ENCODE results near the gene AASS. TPM values are rescaled to one million over a fixed set of nuclear protein-coding genes. Genes with fewer than 3 reads are reported as not detected.

AASS gene
- total RNA-seq, 1 donor = 63.0 TPM

DNA sequence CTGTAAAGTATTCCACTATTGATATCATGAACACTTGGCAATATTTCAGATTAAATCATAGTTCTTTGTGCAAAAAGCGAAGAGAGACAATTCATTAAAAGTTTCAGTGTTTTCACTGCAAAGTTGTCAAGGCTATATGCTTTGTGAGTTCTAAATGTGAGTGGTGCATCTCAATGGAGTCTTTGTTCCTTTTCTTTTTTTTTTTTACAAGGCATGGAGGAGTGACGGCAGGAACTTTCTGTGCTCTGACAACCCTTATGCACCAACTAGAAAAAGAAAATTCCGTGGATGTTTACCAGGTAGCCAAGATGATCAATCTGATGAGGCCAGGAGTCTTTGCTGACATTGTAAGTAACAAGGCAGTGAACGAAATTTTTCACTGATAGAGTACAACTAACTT lies 84.5 kb downstream of the AASS start:
- TF ChIP-seq, protein P1, sequence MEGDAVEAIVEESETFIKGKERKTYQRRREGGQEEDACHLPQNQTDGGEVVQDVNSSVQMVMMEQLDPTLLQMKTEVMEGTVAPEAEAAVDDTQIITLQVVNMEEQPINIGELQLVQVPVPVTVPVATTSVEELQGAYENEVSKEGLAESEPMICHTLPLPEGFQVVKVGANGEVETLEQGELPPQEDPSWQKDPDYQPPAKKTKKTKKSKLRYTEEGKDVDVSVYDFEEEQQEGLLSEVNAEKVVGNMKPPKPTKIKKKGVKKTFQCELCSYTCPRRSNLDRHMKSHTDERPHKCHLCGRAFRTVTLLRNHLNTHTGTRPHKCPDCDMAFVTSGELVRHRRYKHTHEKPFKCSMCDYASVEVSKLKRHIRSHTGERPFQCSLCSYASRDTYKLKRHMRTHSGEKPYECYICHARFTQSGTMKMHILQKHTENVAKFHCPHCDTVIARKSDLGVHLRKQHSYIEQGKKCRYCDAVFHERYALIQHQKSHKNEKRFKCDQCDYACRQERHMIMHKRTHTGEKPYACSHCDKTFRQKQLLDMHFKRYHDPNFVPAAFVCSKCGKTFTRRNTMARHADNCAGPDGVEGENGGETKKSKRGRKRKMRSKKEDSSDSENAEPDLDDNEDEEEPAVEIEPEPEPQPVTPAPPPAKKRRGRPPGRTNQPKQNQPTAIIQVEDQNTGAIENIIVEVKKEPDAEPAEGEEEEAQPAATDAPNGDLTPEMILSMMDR (IDR thresholded peaks at IDR 0.05; ENCODE audit: insufficient read depth, low read depth, low read length) = no peak
- H3K4me3 ChIP-seq (ENCODE audit: low read depth, low read length) = no peak overlapping the region
- DNase-seq (ENCODE audit: low read depth) = no peak

DNA sequence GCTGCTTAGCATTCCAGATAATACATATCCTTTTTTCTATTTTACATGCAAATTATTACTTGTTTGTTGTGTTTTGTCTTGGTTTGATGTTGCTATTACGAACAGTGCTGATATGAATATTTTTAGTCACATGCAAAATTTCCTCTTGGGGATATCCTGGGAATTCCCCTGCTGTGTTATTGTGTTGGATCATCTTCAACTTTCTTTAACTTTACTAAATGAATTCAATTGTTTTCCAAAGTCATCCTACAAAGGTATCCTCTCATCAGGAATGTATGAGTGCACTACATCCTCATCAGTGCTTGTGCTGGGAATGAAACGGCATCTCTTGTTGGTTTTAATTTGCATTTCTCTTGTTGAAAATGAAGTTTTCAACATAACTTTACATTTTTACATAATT lies 87.1 kb downstream of the AASS start:
- TF ChIP-seq, protein P1 (IDR thresholded peaks at IDR 0.05; ENCODE audit: insufficient read depth, low read depth, low read length) = no peak
- no peak for DNase-seq (ENCODE audit: low read depth)
- no peak overlapping the region for H3K4me3 ChIP-seq (ENCODE audit: low read depth, low read length)

DNA sequence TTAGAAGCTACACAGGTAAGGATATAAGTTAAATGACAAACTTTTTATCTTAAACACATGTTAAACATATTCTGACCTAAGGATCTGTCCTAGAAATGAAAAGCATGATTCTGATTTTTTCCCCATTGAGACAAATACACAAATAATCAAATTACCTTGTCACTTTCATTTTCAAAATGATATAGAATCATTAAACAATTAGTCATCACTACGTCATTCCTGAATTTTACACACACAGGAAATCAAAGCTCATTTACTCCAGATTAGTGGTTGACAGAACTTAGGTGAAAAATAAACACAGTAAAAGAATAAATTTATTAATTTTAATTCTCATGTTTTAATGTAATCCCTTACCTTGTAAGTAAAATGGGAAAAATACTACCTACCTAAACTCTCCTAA lies 89.0 kb downstream of the AASS start:
- TF ChIP-seq, protein P1 (IDR thresholded peaks at IDR 0.05; ENCODE audit: insufficient read depth, low read depth, low read length) = no peak
- H3K4me3 ChIP-seq (ENCODE audit: low read depth, low read length) = no peak overlapping the region
- no peak for DNase-seq (ENCODE audit: low read depth)

DNA sequence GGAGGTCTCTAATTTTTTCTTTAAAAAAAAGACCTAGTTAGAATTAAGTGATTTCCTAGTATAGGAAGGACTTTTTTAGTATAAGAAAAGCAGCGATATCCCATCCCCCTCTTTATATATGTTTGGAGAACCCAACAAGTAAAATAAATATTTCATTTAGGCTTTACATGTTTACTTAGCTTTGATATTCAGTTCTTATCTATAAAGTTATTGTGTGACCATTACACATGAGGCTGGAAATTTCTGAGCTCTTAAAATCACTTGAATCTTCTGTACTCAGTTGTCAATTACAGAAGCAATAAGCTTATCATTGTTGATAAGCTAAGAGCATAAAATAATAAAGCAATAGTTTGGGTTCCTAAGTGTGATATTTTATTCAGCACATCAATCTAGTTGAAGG lies 89.7 kb downstream of the AASS start:
- H3K4me3 ChIP-seq (ENCODE audit: low read depth, low read length) = no peak overlapping the region
- TF ChIP-seq, protein P1 (IDR thresholded peaks at IDR 0.05; ENCODE audit: insufficient read depth, low read depth, low read length) = no peak
- DNase-seq (ENCODE audit: low read depth) = no peak

DNA sequence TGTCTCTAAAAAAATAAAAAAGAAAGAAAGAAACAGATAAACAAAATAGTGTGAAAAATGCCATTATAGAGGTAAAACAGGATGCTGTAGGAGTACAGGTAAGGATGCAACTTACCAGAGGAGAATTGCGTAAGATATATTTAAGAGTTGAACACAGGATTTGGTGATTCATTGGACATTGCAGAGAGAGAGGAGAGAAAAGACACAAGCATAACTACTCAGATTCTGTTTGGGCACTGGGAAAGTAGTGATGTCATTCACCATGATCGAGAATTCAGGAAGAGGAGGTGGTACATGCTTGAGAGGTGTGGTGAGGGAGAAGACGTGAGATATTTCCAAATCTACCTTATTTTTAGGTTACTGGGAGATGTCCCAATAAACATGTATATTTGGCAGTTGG lies 97.6 kb downstream of the AASS start:
- TF ChIP-seq, protein P1 (IDR thresholded peaks at IDR 0.05; ENCODE audit: insufficient read depth, low read depth, low read length) = no peak
- H3K4me3 ChIP-seq (ENCODE audit: low read depth, low read length) = no peak overlapping the region
- DNase-seq (ENCODE audit: low read depth) = no peak

DNA sequence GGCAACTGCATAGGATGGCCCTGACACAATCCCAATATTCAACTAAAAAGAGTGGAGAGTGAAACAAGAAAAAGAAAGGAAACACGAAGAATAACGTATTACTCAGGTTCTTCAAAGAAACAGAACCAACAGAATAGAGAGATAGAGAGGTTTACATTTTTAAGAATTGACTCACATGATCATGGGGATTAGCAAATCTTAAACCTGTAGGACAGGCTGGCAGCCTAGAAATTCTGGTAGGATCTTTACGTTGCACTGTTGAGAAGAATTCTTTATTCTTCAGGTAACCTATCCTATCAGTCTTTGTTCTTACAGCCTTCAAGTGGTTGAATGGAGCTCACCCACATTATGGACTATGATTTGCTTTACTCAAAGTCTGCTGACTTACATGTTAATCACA lies 103.9 kb downstream of the AASS start:
- H3K4me3 ChIP-seq (ENCODE audit: low read depth, low read length) = no peak overlapping the region
- DNase-seq (ENCODE audit: low read depth) = no peak
- TF ChIP-seq, protein P1 (IDR thresholded peaks at IDR 0.05; ENCODE audit: insufficient read depth, low read depth, low read length) = no peak

DNA sequence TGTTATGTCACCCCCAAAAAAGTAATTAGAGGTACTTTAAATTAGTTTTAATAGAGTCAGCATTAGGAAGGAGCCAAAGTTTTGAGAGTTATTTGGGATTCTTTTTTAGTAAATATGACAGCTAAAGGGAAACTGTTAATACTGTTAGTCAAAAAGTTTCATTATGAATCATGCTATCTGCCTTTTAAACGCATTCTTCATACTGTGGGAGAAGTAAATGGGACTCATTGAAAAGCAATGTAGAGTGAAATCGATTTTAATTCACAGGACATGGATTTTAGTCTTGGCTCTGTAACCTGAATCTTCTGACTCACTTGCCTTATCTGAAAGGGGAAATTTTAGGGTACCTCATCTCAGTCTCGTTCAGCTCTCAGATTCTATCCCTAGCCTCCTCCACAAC lies 105.1 kb downstream of the AASS start:
- TF ChIP-seq, protein P1 (IDR thresholded peaks at IDR 0.05; ENCODE audit: insufficient read depth, low read depth, low read length) = no peak
- no peak overlapping the region for H3K4me3 ChIP-seq (ENCODE audit: low read depth, low read length)
- no peak for DNase-seq (ENCODE audit: low read depth)
